HepG2 (cell line): ENCODE results near the gene POC1B. TPM values are rescaled to one million over a fixed set of nuclear protein-coding genes. Genes with fewer than 3 reads are reported as not detected.
A peak's percentile ranks its signal among the peaks of the same experiment; 100 is the strongest.

Experiments
- ATAC-seq: fragments of 200-7000 bp; cut with Tn5 transposase; 3 replicates; pipeline ENCODE4 v1.9.1; 2020; ENCODE audit warnings: mild to moderate bottlenecking, moderate library complexity
- BruUV-seq: library from RNA; stranded (reverse); fragments of 400-500 nt; replicated peaks from 2 replicates; lab custom pipeline; 2021; lab: Mats Ljungman, UMichigan
- CTCF ChIA-PET: fragments of 300-600 bp; formaldehyde crosslinking; extraction: SDS; loops from one replicate; lab custom pipeline; 2021; ENCODE audit warnings: low total read pairs, inconsistent platforms, low intra/inter-chr PET ratio; lab: Yijun Ruan, JAX
- POLR2A ChIA-PET: fragments of 350-600 bp; sonication (Branson Sonifier 250); formaldehyde crosslinking; loops from one replicate; lab custom pipeline; 2020; ENCODE audit warnings: antibody characterized with exemption, inconsistent platforms; lab: Yijun Ruan, JAX
- DNase-seq: peaks from one replicate; pipeline ENCODE4 v3.0.0-alpha.2; 2015; ENCODE audit warnings: low spot score
- FAIRE-seq: peaks from 3 replicates; lab custom pipeline; 2011; peaks lifted over from hg19 to GRCh38; lab: Jason Lieb, UNC
- H2AFZ ChIP-seq: one replicate; pipeline ENCODE4 v1.6.1; 2011; ENCODE audit warnings: low read length, inconsistent platforms
- H3K27ac ChIP-seq: fragments of 300-600 bp; 3 replicates; pipeline ENCODE4 v1.8.0; 2011; ENCODE audit warnings: mixed run types, mild to moderate bottlenecking, mixed read lengths, low read length, inconsistent platforms; ENCODE audit not compliant: insufficient read depth; ENCODE audit errors: extremely low read length
- H3K27me3 ChIP-seq, 2 experiments: fragments of 200-600 bp in 1 of 2; 2 replicates in 1 of 2; 3 replicates in 1 of 2; pipeline versions ENCODE4 v1.6.0 to v1.8.0; 2011; ENCODE audit warnings: low read length in 2 of 2, mild to moderate bottlenecking in 2 of 2, moderate library complexity in 2 of 2, inconsistent platforms in 1 of 2; ENCODE audit not compliant: insufficient read depth in 2 of 2, control insufficient read depth in 1 of 2
- H3K36me3 ChIP-seq, 2 experiments: fragments of 200-600 bp in 1 of 2; replicated peaks in 1 of 2; 2 replicates in 1 of 2; 3 replicates in 1 of 2; pipeline versions ENCODE4 v1.5.1 to v1.8.0; 2011; ENCODE audit warnings: low read length in 2 of 2, inconsistent platforms in 1 of 2; ENCODE audit not compliant: insufficient read depth in 2 of 2, control insufficient read depth in 1 of 2
- H3K4me1 ChIP-seq: 2 replicates; pipeline ENCODE4 v1.5.1; 2012; ENCODE audit warnings: low read length, inconsistent platforms; ENCODE audit not compliant: insufficient read depth
- H3K4me2 ChIP-seq: 2 replicates; pipeline ENCODE4 v1.6.0; 2011; ENCODE audit warnings: low read depth, low read length, inconsistent platforms
- H3K4me3 ChIP-seq, 3 experiments: fragments of 200-600 bp in 1 of 3; sonication (generic), shearing (Covaris generic) in 1 of 3; replicated peaks in 1 of 3; 2 replicates each; pipeline ENCODE4 v1.5.1; 2011 to 2016; ENCODE audit warnings: low read length in 3 of 3, inconsistent platforms in 2 of 3, low read depth in 2 of 3, mild to moderate bottlenecking in 2 of 3, control low read depth in 1 of 3, mixed read lengths in 1 of 3; ENCODE audit not compliant: insufficient read depth in 1 of 3
- H3K79me2 ChIP-seq: one replicate; pipeline ENCODE4 v1.6.1; 2011; ENCODE audit warnings: low read length, inconsistent platforms; ENCODE audit not compliant: insufficient read depth
- H3K9ac ChIP-seq: 2 replicates; pipeline ENCODE4 v1.6.0; 2011; ENCODE audit warnings: mild to moderate bottlenecking, low read depth, low read length, inconsistent platforms; ENCODE audit not compliant: insufficient read depth
- H3K9me3 ChIP-seq: 2 replicates; pipeline ENCODE4 v1.5.1; 2012; ENCODE audit warnings: mild to moderate bottlenecking, low read length
- H4K20me1 ChIP-seq: 2 replicates; pipeline ENCODE4 v1.6.0; 2011; ENCODE audit warnings: inconsistent platforms, mild to moderate bottlenecking, low read length, moderate library complexity; ENCODE audit not compliant: insufficient read depth
- KDM2A ChIP-seq: sonication (generic); formaldehyde crosslinking; IDR thresholded peaks from 2 replicates; pipeline ENCODE4 v1.4.0; 2020; ENCODE audit warnings: low read depth, missing genetic modification reagents, borderline replicate concordance
- KDM5B ChIP-seq: sonication (generic); formaldehyde crosslinking; IDR thresholded peaks from 2 replicates; pipeline ENCODE4 v1.4.0; 2020; ENCODE audit warnings: missing genetic modification reagents, mild to moderate bottlenecking, borderline replicate concordance
- NFE2 ChIP-seq: sonication (generic); formaldehyde crosslinking; IDR thresholded peaks from 2 replicates; pipeline ENCODE4 v1.4.0; 2020; ENCODE audit warnings: missing genetic modification reagents
- SMARCC2 ChIP-seq: fragments of 450-650 bp; IDR thresholded peaks from 2 replicates; pipeline ENCODE4 v1.6.1; 2017; ENCODE audit warnings: antibody characterized with exemption, mild to moderate bottlenecking
- SP140L ChIP-seq: sonication (generic); formaldehyde crosslinking; IDR thresholded peaks from 2 replicates; pipeline ENCODE4 v1.4.0; 2020; ENCODE audit warnings: missing genetic modification reagents, borderline replicate concordance
- TBX3 ChIP-seq: fragments of 450-650 bp; IDR thresholded peaks from 2 replicates; pipeline ENCODE4 v1.6.1; 2017; ENCODE audit warnings: antibody characterized with exemption, mild to moderate bottlenecking, inconsistent platforms, borderline replicate concordance
- TOPORS ChIP-seq: sonication (generic); formaldehyde crosslinking; IDR thresholded peaks from 2 replicates; pipeline ENCODE4 v1.8.0; 2023; ENCODE audit warnings: mild to moderate bottlenecking, missing genetic modification reagents
- ZC3H13 ChIP-seq: sonication (generic); formaldehyde crosslinking; IDR thresholded peaks from 2 replicates; pipeline ENCODE4 v1.8.1; 2023; ENCODE audit warnings: mild to moderate bottlenecking, missing genetic modification reagents, moderate library complexity
- ZNF850 ChIP-seq: sonication (generic); formaldehyde crosslinking; conservative IDR thresholded peaks from 2 replicates; pipeline ENCODE4 v1.9.0; 2021; ENCODE audit warnings: mild to moderate bottlenecking, missing genetic modification reagents
- WGBS: methylation state at CpG from one replicate; pipeline ENCODE4 v1.1.6; 2017; ENCODE audit warnings: low lambda C conversion rate; 5-methylcytosine and 5-hydroxymethylcytosine counted together
- in situ Hi-C: cut with HindIII; loops from 2 replicates; pipeline ENCODE4 v1.10.0; 2017; ENCODE audit warnings: low pct_unique_long_range_greater_than_20kb; ENCODE audit not compliant: extremely low pct_ligation_motif_present
- intact Hi-C: fragments of 100-400 bp; cut with micrococcal nuclease; formaldehyde crosslinking; loops from one replicate; pipeline ENCODE4 v1.10.0; 2022; ENCODE audit not compliant: unreplicated experiment
- polyA plus RNA-seq, 8 experiments: library from polyadenylated mRNA; depleted of rRNA in 3 of 8; stranded (reverse) in 7 of 8; unstranded in 1 of 8; fragments of >200 nt; fragmentation: Illumina TruSeq in 4 of 8; extraction: Trizol in 4 of 8; gene quantifications; 2 replicates each; pipeline versions ENCODE4 v1.2.1 to v1.2.3, GENCODE V29; 2011 to 2016; ENCODE audit warnings: low read depth in 4 of 8, missing spikeins in 1 of 8, mixed read lengths in 1 of 8; ENCODE audit not compliant: insufficient read depth in 1 of 8
- total RNA-seq, 5 experiments: library from RNA; depleted of rRNA; stranded (reverse); fragments of >200 nt; fragmentation: Illumina TruSeq; extraction: Trizol; gene quantifications; 2 replicates each; pipeline ENCODE4 v1.2.3, GENCODE V29; 2016; ENCODE audit warnings: low read depth in 1 of 5
- TF ChIP-seq, protein P1 (sequence below): sonication (generic); formaldehyde crosslinking; IDR thresholded peaks from 2 replicates; pipeline ENCODE4 v1.5.0; 2020; ENCODE audit warnings: mild to moderate bottlenecking, missing genetic modification reagents
- TF ChIP-seq, protein P2 (sequence below): sonication (generic); formaldehyde crosslinking; IDR thresholded peaks from 2 replicates; pipeline ENCODE4 v1.8.1; 2023; ENCODE audit warnings: mild to moderate bottlenecking, moderate library complexity, missing genetic modification reagents

The POC1B gene
- total and polyA plus RNA-seq, 2 of the 13 experiments (the other 11 are each of a cell fraction or from before 2014, with no cell fraction given), result 9.3 to 11.0 TPM

DNA sequence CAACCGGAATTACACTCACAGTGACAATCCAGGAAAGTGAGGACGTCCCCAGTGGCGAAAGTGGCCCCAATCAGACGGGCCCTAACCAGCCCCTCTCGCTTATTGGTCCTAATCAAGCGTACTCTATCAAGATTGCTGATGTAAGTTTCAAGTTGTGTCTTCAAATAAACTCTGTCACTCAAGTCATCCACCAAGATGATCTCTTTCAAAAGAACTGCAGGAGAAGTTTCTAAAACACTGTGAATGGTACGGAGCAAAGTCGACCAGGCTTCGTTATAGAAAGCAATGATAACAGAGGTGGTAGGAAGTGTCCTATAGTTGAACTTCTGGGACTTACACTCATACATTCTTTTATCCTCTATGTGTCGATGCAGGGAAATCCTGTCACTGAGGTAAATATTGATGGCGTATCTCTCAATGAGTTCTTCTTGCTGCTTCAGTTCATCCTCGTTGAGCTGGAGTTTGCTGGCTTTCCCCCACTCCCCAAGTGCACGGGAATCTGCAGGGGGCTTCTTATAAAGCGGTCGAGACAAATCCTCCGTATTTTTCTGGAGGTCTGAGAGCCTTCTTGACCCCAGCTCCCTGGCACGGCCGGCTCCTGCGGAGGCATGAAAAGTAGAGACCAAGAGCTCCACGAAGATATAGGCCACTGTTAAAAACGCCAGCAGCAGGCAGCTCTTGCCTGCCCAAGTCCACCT, 1.9 kb downstream of the POC1B start (continued):
- no peak for TF ChIP-seq NFE2 (CRISPR knock-in tag)
- TF ChIP-seq ZNF850 (CRISPR knock-in tag), result no peak
- TF ChIP-seq, protein P1, sequence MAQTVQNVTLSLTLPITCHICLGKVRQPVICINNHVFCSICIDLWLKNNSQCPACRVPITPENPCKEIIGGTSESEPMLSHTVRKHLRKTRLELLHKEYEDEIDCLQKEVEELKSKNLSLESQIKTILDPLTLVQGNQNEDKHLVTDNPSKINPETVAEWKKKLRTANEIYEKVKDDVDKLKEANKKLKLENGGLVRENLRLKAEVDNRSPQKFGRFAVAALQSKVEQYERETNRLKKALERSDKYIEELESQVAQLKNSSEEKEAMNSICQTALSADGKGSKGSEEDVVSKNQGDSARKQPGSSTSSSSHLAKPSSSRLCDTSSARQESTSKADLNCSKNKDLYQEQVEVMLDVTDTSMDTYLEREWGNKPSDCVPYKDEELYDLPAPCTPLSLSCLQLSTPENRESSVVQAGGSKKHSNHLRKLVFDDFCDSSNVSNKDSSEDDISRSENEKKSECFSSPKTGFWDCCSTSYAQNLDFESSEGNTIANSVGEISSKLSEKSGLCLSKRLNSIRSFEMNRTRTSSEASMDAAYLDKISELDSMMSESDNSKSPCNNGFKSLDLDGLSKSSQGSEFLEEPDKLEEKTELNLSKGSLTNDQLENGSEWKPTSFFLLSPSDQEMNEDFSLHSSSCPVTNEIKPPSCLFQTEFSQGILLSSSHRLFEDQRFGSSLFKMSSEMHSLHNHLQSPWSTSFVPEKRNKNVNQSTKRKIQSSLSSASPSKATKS, result no peak

DNA sequence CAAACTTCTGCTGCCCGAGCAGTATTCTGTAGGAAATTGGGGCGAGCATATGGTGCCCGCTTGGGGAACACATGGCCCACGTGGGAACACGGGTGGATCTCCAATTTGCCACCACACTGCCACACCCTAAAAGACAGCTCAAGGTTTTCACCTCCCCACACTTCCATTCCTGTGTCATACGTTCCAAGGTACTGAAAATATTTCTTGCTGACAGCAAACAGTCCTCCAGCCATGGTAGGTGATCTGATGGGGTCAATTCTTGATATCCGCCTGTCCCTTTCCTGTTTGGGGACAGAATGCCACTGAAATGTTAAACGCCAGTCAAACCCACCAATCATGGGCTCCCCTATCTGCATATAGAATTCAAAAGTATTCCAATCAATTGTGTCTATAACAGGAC, 2.5 kb downstream of the POC1B start:
- Histone ChIP-seq H3K36me3 (no peaks in the 10 kb centered on the region), H3K4me1 (peaks cover 65% of the 10 kb centered on the region), H3K4me3 (peak overlapping the region; percentile 86 to 96 (median 95); a peak in 5 of 6 replicates), H3K4me2 (peak overlapping the region; percentile 87), H3K9ac (peak overlapping the region; percentile 91; the same call in 1 of the 2 replicates), H3K9me3 (no peaks in the 10 kb centered on the region), H4K20me1 (no peaks in the 10 kb centered on the region), H3K27ac (no peak overlapping the region), H3K27me3 (no peaks in the 10 kb centered on the region), H2AFZ (no peak overlapping the region), H3K79me2 (peaks cover 49% of the 10 kb centered on the region)
- no peak for DNase-seq
- TF ChIP-seq KDM2A (CRISPR knock-in tag) (no peak), ZC3H13 (CRISPR knock-in tag) (0 out of 2 replicates have a peak, but pooled peaks have one; percentile 11), TOPORS (CRISPR knock-in tag) (no peak), SMARCC2 (no peak), KDM5B (CRISPR knock-in tag) (no peak), TBX3 (no peak), SP140L (CRISPR knock-in tag) (no peak)
- TF ChIP-seq, protein P2, sequence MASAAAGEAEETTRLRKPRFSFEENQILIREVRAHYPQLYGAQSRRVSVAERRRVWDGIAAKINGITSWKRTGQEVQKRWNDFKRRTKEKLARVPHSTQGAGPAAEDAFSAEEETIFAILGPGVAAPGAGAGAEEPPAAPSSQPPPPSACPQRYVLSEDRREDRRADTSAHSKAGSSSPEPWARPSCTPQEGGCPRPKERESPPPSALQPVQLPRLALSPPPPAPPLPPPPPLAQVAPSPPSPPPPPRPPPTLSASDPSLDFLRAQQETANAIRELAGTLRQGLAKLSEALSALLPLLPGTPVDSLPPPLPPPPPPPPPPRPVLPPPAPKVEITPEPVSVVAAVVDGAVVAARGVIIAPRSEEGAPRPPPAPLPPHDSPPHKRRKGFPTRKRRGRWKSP, result no peak
- ChIA-PET POLR2A (interaction anchor here (1.6 kb wide), 1 partner anchor 186 kb away, joined by 3 read pairs; no protein-coding TSS in a partner anchor), CTCF (interaction anchor here (1.7 to 3.0 kb wide), 2 partner anchors 53 to 472 kb away, joined by 4 to 29 read pairs; no protein-coding TSS in a partner anchor)
- no TSS peak for BruUV-seq
- no peak for FAIRE-seq
- no peak for ATAC-seq
- in situ Hi-C loops, result loop anchor here (10.0 kb wide), 1 partner anchor 469 kb away; no protein-coding TSS in a partner anchor
- intact Hi-C loops, result no loop called here
- WGBS, result 88% methylated on average over 8 of the region's 8 CpGs
